NCI-H2227 treated with DMSO at 0.1 percent for 48 hours (cell line): ENCODE data around the gene RAET1L.
"Not testable (repeated sequence)": the region's sequence is repeated elsewhere in the genome, so short reads cannot be mapped to it uniquely, and the experiment has no call there.

ENCODE experiments used
- DNase-seq: peaks from one replicate; lab custom pipeline; 2025; lab: John Stamatoyannopoulos, UW

Gene RAET1L

GRCh38 chr6:149991472-149991795, 33.9 kb downstream of the RAET1L start:
- not testable (repeated sequence) for DNase-seq

- no peak for DNase-seq
Measured at GRCh38 chr6:149990661-149991471, 34.5 kb downstream of the RAET1L start.

- DNase-seq, result no peak
Measured at GRCh38 chr6:149990212-149990660, 35.1 kb downstream of the RAET1L start.

GRCh38 chr6:149988550-149989346, 36.6 kb downstream of the RAET1L start:
- no peak for DNase-seq

- no peak for DNase-seq
Measured at GRCh38 chr6:149987602-149988107, 37.7 kb downstream of the RAET1L start.

GRCh38 chr6:149985481-149985937, 39.8 kb downstream of the RAET1L start:
- no peak for DNase-seq

GRCh38 chr6:149984773-149985172, 40.6 kb downstream of the RAET1L start:
- no peak for DNase-seq

- DNase-seq, result no peak
Measured at GRCh38 chr6:149983145-149983544, 42.2 kb downstream of the RAET1L start.

- DNase-seq, result no peak
Measured at GRCh38 chr6:149979293-149979692, 46.0 kb downstream of the RAET1L start.

GRCh38 chr6:149978610-149979009, 46.7 kb downstream of the RAET1L start:
- DNase-seq, result no peak

- no peak for DNase-seq
Measured at GRCh38 chr6:149977221-149977620, 48.1 kb downstream of the RAET1L start.

- DNase-seq, result no peak
Measured at GRCh38 chr6:149975400-149975799, 49.9 kb downstream of the RAET1L start.

GRCh38 chr6:149974825-149975224, 50.5 kb downstream of the RAET1L start:
- no peak for DNase-seq

- not testable (repeated sequence) for DNase-seq
Measured at GRCh38 chr6:149974394-149974793, 50.9 kb downstream of the RAET1L start.

GRCh38 chr6:149969635-149970034, 55.7 kb downstream of the RAET1L start:
- no peak for DNase-seq

GRCh38 chr6:149968909-149969308, 56.4 kb downstream of the RAET1L start:
- not testable (repeated sequence) for DNase-seq
